Adipose tissue (tissue), 3 donors: Measurements from ENCODE around the gene FBRSL1. TPM values are rescaled to one million over a fixed set of nuclear protein-coding genes. Genes with fewer than 3 reads are reported as not detected.
"Not testable (repeated sequence)": the region's sequence is repeated elsewhere in the genome, so short reads cannot be mapped to it uniquely, and the experiment has no call there.

Source experiments
- H3K27ac ChIP-seq: one replicate; pipeline ENCODE4 v1.5.1; 2013; ENCODE audit warnings: low read depth, low read length
- WGBS, 3 donors: extraction: QIAGEN DNeasy Blood & Tissue Kit; methylation state at CpG; one replicate each; pipeline ENCODE4 v1.1.7; 2013; 5-methylcytosine and 5-hydroxymethylcytosine counted together
- polyA plus RNA-seq, 3 donors: library from polyadenylated mRNA; stranded (reverse); fragments of 200-250 nt; gene quantifications; one replicate each; pipeline ENCODE4 v1.2.3, GENCODE V29; 2013
- donor health status: healthy with polysubstance abuse.
- donor health status: Bipolar disorder and iron deficiency.
- donor health status: healthy.

FBRSL1 gene
- polyA plus RNA-seq, 3 donors = 14.7 to 26.9 (median 20.5) TPM

- WGBS, 3 donors = 74 to 86% (median 85%) methylated on average over 21 of the region's 21 CpGs
Observed at GRCh38 chr12:132452596-132453350, 37.2 kb upstream of the FBRSL1 start.

GRCh38 chr12:132453361-132454192, 36.4 kb upstream of the FBRSL1 start:
- no peak overlapping the region for H3K27ac ChIP-seq
- 73 to 77% (median 73%) methylated on average over 25 to 28 of the region's 28 CpGs for WGBS, 3 donors

More at GRCh38 chr12:132452596-132453350, 37.2 kb upstream of the FBRSL1 start:
- H3K27ac ChIP-seq = no peak overlapping the region

- H3K27ac ChIP-seq = no peak overlapping the region
- 65 to 73% (median 72%) methylated on average over 13 of the region's 13 CpGs for WGBS, 3 donors
Observed at GRCh38 chr12:132454193-132454932, 35.6 kb upstream of the FBRSL1 start.

GRCh38 chr12:132454933-132455418, 35.0 kb upstream of the FBRSL1 start:
- no peak overlapping the region for H3K27ac ChIP-seq
- 51 to 68% (median 64%) methylated on average over 10 of the region's 10 CpGs for whole genome bisulfite sequencing, 3 donors

GRCh38 chr12:132455565-132455964, 34.4 kb upstream of the FBRSL1 start:
- WGBS, 3 donors = 85 to 96% (median 94%) methylated on average over 15 of the region's 15 CpGs
- H3K27ac ChIP-seq = no peak overlapping the region

- no peak overlapping the region for H3K27ac ChIP-seq
- WGBS, 3 donors = 74 to 87% (median 87%) methylated on average over 28 of the region's 28 CpGs
Observed at GRCh38 chr12:132456186-132456943, 33.6 kb upstream of the FBRSL1 start.

GRCh38 chr12:132456944-132457495, 32.9 kb upstream of the FBRSL1 start:
- 63 to 69% (median 64%) methylated on average over 34 to 38 of the region's 38 CpGs for WGBS, 3 donors
- H3K27ac ChIP-seq = no peak overlapping the region

GRCh38 chr12:132458441-132458840, 31.5 kb upstream of the FBRSL1 start:
- no peak overlapping the region for H3K27ac ChIP-seq
- 78 to 89% (median 87%) methylated on average over 8 of the region's 8 CpGs for WGBS, 3 donors

GRCh38 chr12:132458846-132459641, 30.9 kb upstream of the FBRSL1 start:
- no peak overlapping the region for H3K27ac ChIP-seq
- WGBS, 3 donors = 64 to 77% (median 75%) methylated on average over 27 to 28 of the region's 28 CpGs

- 71 to 81% (median 76%) methylated on average over 13 of the region's 13 CpGs for WGBS, 3 donors
- H3K27ac ChIP-seq = no peak overlapping the region
Observed at GRCh38 chr12:132460571-132460970, 29.4 kb upstream of the FBRSL1 start.

GRCh38 chr12:132461526-132461925, 28.4 kb upstream of the FBRSL1 start:
- H3K27ac ChIP-seq = no peak overlapping the region
- 79 to 89% (median 86%) methylated on average over 10 of the region's 10 CpGs for WGBS, 3 donors

- 66 to 90% (median 68%) methylated on average over 5 of the region's 5 CpGs for WGBS, 3 donors
- no peak overlapping the region for H3K27ac ChIP-seq
Observed at GRCh38 chr12:132462788-132463187, 27.2 kb upstream of the FBRSL1 start.

GRCh38 chr12:132463284-132463924, 26.5 kb upstream of the FBRSL1 start:
- not testable (repeated sequence) for H3K27ac ChIP-seq

GRCh38 chr12:132464304-132464703, 25.6 kb upstream of the FBRSL1 start:
- H3K27ac ChIP-seq = not testable (repeated sequence)
- WGBS, 3 donors = 85 to 88% (median 85%) methylated on average over 5 of the region's 5 CpGs

- WGBS, 3 donors = 81 to 91% (median 87%) methylated on average over 10 of the region's 10 CpGs
- no peak overlapping the region for H3K27ac ChIP-seq
Observed at GRCh38 chr12:132464820-132465219, 25.1 kb upstream of the FBRSL1 start.

GRCh38 chr12:132465269-132466190, 24.4 kb upstream of the FBRSL1 start:
- H3K27ac ChIP-seq = no peak overlapping the region
- WGBS, 3 donors = 52 to 61% (median 56%) methylated on average over 16 to 17 of the region's 17 CpGs
